ENCODE data around the gene NNMT. TPM values are rescaled to one million over a fixed set of nuclear protein-coding genes. Genes with fewer than 3 reads are reported as not detected.

The NNMT gene
- polyA plus RNA-seq, 1 experiment = 188 TPM

DNA sequence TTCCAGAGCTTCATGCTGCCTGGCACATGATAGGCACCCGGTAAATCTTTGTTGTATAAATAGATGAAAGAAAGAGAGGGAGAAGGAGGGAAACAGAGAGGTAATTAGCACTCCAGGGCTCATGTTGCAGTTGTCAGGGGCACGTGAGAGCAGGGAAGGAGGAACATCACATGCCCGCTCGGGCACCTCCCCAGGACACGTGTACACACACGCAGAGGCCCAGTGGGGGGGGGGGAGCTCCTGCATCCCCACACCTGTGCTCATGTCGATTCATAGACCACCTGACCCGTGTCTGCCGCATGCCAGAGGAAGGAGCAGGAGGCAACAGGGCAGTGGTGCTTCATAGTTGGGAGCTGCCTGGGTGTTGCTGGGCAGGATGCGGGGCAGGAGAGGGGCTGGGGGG is 37.1 kb upstream of the NNMT start:
- POLR2A ChIA-PET = no interaction called here
- DNase-seq (ENCODE audit: low read depth, low spot score) = no peak
- CTCF ChIA-PET = interaction anchor here (1.0 to 11.3 kb wide), 6 partner anchors 10 to 397 kb away, joined by 3 to 205 read pairs (median 104); no protein-coding TSS in a partner anchor

GRCh38 chr11:114259551-114259983 is 36.6 kb upstream of the NNMT start:
- Histone ChIP-seq H3K9me3 (ENCODE audit: control insufficient read depth, insufficient read depth, low read length) (no peaks in the 10 kb centered on the region), H3K4me3 (ENCODE audit: low read depth, low read length) (no peak overlapping the region), H3K27ac (ENCODE audit: low read depth, low read length) (no peak overlapping the region), H3K27me3 (ENCODE audit: control insufficient read depth, insufficient read depth, low read length) (peaks cover 32% of the 10 kb centered on the region)
- DNase-seq (ENCODE audit: low read depth, low spot score) = no peak
- TF ChIP-seq, protein P1, sequence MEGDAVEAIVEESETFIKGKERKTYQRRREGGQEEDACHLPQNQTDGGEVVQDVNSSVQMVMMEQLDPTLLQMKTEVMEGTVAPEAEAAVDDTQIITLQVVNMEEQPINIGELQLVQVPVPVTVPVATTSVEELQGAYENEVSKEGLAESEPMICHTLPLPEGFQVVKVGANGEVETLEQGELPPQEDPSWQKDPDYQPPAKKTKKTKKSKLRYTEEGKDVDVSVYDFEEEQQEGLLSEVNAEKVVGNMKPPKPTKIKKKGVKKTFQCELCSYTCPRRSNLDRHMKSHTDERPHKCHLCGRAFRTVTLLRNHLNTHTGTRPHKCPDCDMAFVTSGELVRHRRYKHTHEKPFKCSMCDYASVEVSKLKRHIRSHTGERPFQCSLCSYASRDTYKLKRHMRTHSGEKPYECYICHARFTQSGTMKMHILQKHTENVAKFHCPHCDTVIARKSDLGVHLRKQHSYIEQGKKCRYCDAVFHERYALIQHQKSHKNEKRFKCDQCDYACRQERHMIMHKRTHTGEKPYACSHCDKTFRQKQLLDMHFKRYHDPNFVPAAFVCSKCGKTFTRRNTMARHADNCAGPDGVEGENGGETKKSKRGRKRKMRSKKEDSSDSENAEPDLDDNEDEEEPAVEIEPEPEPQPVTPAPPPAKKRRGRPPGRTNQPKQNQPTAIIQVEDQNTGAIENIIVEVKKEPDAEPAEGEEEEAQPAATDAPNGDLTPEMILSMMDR (IDR thresholded peaks at IDR 0.05; ENCODE audit: low read depth, low read length) = no peak
- CTCF ChIA-PET = interaction anchor here (1.2 to 11.3 kb wide), 10 partner anchors 10 to 363 kb away, joined by 3 to 205 read pairs (median 22); no protein-coding TSS in a partner anchor
- POLR2A ChIA-PET = no interaction called here

More for the DNA sequence above, 37.1 kb upstream of the NNMT start:
- TF ChIP-seq, protein P1 (IDR thresholded peaks at IDR 0.05; ENCODE audit: low read depth, low read length) = no peak
- Histone ChIP-seq H3K27ac (ENCODE audit: low read depth, low read length) (no peak overlapping the region), H3K27me3 (ENCODE audit: control insufficient read depth, insufficient read depth, low read length) (peaks cover 28% of the 10 kb centered on the region), H3K9me3 (ENCODE audit: control insufficient read depth, insufficient read depth, low read length) (no peaks in the 10 kb centered on the region), H3K4me3 (ENCODE audit: low read depth, low read length) (no peak overlapping the region)

DNA sequence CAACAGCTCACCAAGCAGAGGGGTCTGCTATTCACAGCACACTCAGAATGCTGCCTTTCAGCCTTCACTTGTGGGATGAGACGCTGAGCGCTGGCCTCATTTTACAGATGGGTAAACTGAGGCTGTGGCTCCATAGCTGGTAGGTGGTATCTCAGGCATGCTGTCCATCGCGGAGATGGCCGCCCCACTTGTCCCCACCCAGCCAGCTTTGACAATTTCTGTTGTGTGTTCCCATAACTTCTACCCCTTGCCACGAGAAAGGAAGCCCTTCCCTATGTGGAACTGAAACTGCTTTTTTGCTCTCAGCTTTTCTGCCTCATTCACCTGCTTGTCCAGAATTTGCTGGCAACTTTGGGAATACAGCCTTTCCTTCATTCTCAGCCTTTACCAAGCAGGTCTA is 36.1 kb upstream of the NNMT start:
- Histone ChIP-seq H3K27ac (ENCODE audit: low read depth, low read length) (no peak overlapping the region), H3K9me3 (ENCODE audit: control insufficient read depth, insufficient read depth, low read length) (no peaks in the 10 kb centered on the region), H3K4me3 (ENCODE audit: low read depth, low read length) (no peak overlapping the region), H3K27me3 (ENCODE audit: control insufficient read depth, insufficient read depth, low read length) (peaks cover 36% of the 10 kb centered on the region)
- no peak for DNase-seq (ENCODE audit: low read depth, low spot score)
- ChIA-PET CTCF (interaction anchor here (0.6 to 11.3 kb wide), 25 partner anchors 9 to 1981 kb away, joined by 3 to 205 read pairs (median 7); partner anchors contain the start of gene ZBTB16), POLR2A (no interaction called here)
- TF ChIP-seq, protein P1 (IDR thresholded peaks at IDR 0.05; ENCODE audit: low read depth, low read length) = no peak

DNA sequence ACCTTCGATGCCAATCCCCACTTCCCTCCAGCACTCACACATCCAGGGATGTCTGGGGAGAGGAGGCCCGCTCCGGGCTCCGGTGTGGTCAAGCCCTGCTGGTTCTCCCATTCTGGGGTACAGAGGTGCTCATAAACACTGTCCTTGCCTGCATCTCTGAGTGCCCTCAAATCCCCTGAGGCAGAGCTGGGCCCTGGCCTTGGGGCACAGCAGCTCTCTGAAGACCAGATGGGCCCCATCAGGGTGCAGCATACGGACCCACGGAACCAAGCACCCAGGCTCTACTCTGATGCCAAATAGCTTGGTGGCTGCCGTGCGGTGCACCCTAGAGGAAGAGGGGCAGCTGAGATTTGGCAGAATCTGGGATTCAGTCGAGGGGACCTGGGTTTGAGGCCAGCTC is 35.7 kb upstream of the NNMT start:
- Histone ChIP-seq H3K9me3 (ENCODE audit: control insufficient read depth, insufficient read depth, low read length) (no peaks in the 10 kb centered on the region), H3K27ac (ENCODE audit: low read depth, low read length) (no peak overlapping the region), H3K4me3 (ENCODE audit: low read depth, low read length) (no peak overlapping the region), H3K27me3 (ENCODE audit: control insufficient read depth, insufficient read depth, low read length) (peaks cover 40% of the 10 kb centered on the region)
- no peak for DNase-seq (ENCODE audit: low read depth, low spot score)
- ChIA-PET CTCF (interaction anchor here (0.6 to 11.3 kb wide), 39 partner anchors 9 to 1981 kb away, joined by 3 to 205 read pairs (median 4); partner anchors contain the start of gene ZBTB16), POLR2A (no interaction called here)
- TF ChIP-seq, protein P1 (IDR thresholded peaks at IDR 0.05; ENCODE audit: low read depth, low read length) = no peak

DNA sequence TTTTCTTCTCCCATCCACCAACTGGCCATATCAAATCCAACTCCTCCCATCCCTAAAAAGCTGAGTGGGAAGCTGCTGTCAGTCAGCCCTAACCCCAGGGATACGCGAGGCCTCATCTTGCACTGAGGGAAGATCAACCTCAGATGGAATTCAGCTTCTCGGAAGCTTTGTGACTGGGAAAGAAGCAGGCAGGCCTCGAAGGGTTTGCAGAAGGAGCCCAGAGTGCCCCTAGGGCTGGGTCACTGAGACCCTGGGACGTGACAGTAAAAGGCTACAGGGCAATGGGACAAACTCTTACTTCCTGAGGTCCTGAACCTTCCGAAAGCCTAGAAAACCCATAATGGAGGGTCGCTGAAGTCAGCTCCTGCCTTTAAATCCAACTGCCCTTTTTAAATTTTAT is 34.4 kb upstream of the NNMT start:
- Histone ChIP-seq H3K4me3 (ENCODE audit: low read depth, low read length) (no peak overlapping the region), H3K9me3 (ENCODE audit: control insufficient read depth, insufficient read depth, low read length) (no peaks in the 10 kb centered on the region), H3K27ac (ENCODE audit: low read depth, low read length) (no peak overlapping the region), H3K27me3 (ENCODE audit: control insufficient read depth, insufficient read depth, low read length) (peaks cover 39% of the 10 kb centered on the region)
- CTCF ChIA-PET = interaction anchor here (0.6 to 11.3 kb wide), 48 partner anchors 8 to 1209 kb away, joined by 3 to 205 read pairs (median 4); partner anchors contain the start of gene ZBTB16
- POLR2A ChIA-PET = no interaction called here
- TF ChIP-seq, protein P1 (IDR thresholded peaks at IDR 0.05; ENCODE audit: low read depth, low read length) = no peak
- DNase-seq (ENCODE audit: low read depth, low spot score) = no peak

Measured in AG04450 (cell line).